Epithelial cell of proximal tubule (primary cell): ENCODE measurements around the gene TBC1D23. TPM values are rescaled to one million over a fixed set of nuclear protein-coding genes. Genes with fewer than 3 reads are reported as not detected.
"Not testable (repeated sequence)": the region's sequence is repeated elsewhere in the genome, so short reads cannot be mapped to it uniquely, and the experiment has no call there.

Experiments used
- DNase-seq: peaks from one replicate; pipeline ENCODE4 v3.0.0-alpha.2; 2011; ENCODE audit warnings: low read depth
- H3K4me3 ChIP-seq: 2 replicates; pipeline ENCODE4 v1.5.1; 2011; ENCODE audit warnings: low read depth, mild to moderate bottlenecking, low read length
- total RNA-seq: library from RNA; depleted of rRNA; stranded (reverse); fragments of >200 nt; gene quantifications from 2 replicates; pipeline ENCODE4 v1.2.3, GENCODE V29; 2015
- TF ChIP-seq, protein P1 (sequence below): conservative IDR thresholded peaks from 2 replicates; pipeline ENCODE4 v1.5.1; 2012; ENCODE audit warnings: low read depth, mild to moderate bottlenecking, low read length

The TBC1D23 gene
- total RNA-seq, 1 donor from 2014 or later = 22.1 TPM

DNA sequence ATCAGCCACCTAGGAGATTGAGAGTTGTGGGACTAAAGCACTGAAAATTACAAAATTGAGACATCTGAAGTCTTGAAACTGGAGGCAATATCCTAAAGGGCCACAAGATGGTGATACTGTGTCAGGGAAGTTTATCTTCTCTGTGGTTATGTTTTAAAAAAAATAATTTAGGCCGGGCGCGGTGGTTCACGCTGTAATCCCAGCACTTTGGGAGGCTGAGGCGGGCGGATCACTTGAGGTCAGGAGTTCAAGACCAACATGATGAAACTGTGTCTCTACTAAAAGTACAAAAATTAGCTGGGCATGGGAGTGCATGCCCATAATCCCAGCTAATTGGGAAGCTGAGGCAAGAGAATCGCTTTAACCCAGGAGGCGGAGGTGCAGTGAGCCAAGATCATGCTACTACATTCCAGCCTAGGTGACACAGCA, 55.9 kb downstream of the TBC1D23 start:
- TF ChIP-seq, protein P1, sequence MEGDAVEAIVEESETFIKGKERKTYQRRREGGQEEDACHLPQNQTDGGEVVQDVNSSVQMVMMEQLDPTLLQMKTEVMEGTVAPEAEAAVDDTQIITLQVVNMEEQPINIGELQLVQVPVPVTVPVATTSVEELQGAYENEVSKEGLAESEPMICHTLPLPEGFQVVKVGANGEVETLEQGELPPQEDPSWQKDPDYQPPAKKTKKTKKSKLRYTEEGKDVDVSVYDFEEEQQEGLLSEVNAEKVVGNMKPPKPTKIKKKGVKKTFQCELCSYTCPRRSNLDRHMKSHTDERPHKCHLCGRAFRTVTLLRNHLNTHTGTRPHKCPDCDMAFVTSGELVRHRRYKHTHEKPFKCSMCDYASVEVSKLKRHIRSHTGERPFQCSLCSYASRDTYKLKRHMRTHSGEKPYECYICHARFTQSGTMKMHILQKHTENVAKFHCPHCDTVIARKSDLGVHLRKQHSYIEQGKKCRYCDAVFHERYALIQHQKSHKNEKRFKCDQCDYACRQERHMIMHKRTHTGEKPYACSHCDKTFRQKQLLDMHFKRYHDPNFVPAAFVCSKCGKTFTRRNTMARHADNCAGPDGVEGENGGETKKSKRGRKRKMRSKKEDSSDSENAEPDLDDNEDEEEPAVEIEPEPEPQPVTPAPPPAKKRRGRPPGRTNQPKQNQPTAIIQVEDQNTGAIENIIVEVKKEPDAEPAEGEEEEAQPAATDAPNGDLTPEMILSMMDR = peak; percentile 73
- no peak overlapping the region for H3K4me3 ChIP-seq
- no peak for DNase-seq

- no peak for DNase-seq
- TF ChIP-seq, protein P1 = no peak
- H3K4me3 ChIP-seq = no peak overlapping the region
Measured at GRCh38 chr3:100317912-100318311, 57.1 kb downstream of the TBC1D23 start.

- H3K4me3 ChIP-seq = no peak overlapping the region
- TF ChIP-seq, protein P1 = no peak
- no peak for DNase-seq
Measured at GRCh38 chr3:100319951-100320350, 59.2 kb downstream of the TBC1D23 start.

DNA sequence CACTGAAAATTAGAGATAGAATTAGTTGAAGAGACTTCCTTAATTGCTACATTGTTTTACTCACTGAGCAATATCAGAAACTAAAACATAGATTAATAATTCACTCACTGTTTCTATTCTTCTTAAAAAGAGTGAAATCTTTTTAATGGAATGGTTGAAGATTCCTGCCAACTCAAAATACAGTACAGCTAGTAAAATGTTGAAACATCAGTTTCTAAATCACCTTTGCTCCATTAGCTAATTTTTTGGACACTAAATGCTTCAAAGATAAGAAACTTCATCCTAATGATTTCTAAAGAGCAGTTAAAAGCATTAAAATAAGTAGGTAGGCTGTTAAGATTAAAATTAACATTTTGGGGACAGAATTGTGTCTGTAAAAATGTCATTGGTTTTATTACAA, 63.3 kb downstream of the TBC1D23 start:
- DNase-seq = no peak
- no peak overlapping the region for H3K4me3 ChIP-seq
- TF ChIP-seq, protein P1 = no peak

- TF ChIP-seq, protein P1 = no peak
- DNase-seq = no peak
- no peak overlapping the region for H3K4me3 ChIP-seq
Measured at GRCh38 chr3:100325827-100326226, 65.0 kb downstream of the TBC1D23 start.

DNA sequence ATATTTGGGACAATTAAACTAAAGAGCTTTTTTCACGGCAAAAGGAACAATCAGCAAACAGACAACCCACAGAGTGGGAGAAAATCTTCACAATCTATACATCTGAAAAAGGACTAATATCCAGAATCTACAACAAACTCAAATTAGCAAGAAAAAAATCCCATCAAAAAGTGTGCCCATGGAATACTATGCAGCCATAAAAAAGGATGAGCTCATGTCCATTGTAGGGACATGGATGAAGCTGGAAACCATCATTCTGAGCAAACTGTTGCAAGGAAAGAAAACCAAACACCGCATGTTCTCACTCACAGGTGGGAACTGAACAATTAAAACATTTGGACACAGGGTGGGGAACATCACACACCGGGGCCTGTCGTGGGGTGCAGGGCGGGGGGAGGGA, 66.6 kb downstream of the TBC1D23 start:
- DNase-seq, H3K4me3 ChIP-seq: not testable (repeated sequence)

DNA sequence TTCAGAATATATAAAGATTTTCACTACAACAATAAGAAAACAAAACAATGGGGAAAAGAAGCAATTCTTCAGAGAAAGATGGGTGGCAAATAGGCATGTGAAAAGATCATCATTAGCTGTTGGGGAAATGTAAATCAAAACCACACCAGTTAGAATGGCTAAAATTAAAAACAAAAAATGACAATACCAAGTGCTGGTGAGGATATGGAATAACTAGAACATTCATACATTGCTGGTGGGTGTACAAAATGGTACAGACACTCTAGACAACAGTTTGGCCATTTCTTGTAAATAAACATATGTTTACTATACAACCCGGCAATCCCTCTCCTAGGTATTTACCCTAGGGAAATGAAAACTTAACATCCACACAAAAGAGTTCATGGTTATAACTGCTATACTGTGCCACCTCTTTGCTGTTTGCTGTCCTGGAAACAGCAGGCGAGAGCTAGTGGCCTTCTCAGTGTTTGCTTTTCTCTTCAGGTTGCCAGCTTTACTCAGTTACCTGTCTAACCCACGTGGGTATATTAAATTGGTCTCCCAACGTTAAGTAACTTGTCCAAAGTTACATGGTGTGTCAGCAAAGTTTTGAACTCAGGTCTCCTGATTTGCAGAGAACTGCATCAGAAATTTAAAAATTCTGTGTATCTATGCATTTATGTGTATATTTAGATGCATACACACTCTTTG, 69.2 kb downstream of the TBC1D23 start:
- TF ChIP-seq, protein P1 = no peak
- DNase-seq = no peak
- no peak overlapping the region for H3K4me3 ChIP-seq
